NCI-H146 treated with DMSO at 0.1 percent for 48 hours (cell line): ENCODE measurements around the gene EMC9.

ENCODE experiments used
- DNase-seq: peaks from one replicate; lab custom pipeline; 2025; ENCODE audit not compliant: unreplicated experiment; lab: John Stamatoyannopoulos, UW

Gene EMC9

DNA sequence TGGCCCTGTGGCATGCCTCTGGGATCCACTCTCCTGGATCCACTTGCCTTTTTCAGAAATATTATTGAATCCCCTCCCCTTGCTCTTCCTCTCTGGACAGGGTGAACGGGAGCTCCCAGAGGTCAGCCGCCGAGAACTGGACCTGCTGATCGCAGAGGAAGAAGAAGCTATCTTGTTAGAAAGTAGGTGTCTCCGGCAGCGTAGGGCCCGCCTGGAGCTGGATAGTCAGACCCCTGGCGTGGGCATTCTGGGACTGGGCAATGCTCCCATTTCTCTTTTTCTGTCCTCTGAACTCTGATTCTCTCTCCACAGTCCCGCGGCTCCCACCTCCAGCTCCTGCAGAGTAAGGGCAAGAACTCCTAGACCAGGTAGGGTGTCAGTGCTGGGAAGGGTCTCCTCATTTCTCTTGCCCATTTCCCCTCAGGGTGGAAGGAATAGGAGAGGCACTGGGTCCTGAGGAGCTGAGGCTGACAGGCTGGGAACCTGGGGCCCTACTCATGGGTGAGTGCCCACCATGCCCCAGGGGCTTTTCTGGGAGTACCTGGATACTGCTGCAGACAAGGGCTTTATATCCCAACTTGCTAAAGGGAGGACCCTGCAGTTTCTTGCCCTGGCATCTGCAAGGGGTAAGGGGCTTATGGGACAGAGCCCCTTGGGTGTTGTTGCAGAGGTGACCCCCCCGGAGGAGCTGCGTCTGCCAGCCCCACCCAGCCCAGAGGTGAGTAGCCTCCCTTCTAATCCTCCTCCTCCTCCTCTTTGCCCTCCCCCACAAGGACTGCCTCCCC lies 35.8 kb upstream of the EMC9 start:
- DNase-seq, result no peak

DNA sequence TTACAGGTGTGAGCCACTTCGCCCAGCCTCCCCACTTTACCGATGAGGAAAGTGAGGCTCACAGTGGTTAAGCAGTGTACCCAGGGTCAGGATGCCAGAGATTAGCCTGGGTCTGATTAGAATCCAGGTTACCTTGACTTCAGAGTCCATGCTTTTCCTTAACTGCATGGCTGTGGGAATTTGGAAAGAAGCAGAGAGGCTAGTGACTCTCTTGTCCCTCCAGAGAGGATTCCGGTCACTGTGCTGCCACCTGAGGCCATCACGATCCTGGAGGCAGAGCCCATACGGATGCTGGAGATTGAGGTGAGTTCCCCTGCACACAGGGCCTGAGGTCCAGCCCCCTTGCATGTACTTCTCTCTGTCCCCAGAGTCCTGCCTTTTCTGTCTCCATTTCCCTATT lies 35.2 kb upstream of the EMC9 start:
- DNase-seq, result no peak

DNA sequence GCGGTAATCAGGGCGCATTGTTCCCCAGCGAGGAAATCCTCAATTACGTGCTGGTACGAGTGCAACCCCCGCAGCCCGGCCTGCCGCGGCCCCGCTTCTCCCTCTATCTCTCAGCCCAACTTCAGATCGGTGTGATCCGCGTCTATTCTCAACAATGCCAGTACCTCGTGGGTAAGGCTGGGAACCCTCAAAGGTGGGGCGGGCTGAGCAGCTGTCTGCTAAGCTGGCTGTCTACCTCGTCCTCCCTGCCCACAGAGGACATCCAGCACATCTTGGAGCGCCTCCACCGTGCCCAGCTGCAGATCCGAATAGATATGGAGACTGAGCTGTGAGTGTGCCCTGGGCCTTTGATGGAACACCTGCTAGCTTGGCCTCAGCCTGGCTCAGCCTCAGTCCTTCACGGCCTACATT lies 31.5 kb upstream of the EMC9 start:
- no peak for DNase-seq

DNA sequence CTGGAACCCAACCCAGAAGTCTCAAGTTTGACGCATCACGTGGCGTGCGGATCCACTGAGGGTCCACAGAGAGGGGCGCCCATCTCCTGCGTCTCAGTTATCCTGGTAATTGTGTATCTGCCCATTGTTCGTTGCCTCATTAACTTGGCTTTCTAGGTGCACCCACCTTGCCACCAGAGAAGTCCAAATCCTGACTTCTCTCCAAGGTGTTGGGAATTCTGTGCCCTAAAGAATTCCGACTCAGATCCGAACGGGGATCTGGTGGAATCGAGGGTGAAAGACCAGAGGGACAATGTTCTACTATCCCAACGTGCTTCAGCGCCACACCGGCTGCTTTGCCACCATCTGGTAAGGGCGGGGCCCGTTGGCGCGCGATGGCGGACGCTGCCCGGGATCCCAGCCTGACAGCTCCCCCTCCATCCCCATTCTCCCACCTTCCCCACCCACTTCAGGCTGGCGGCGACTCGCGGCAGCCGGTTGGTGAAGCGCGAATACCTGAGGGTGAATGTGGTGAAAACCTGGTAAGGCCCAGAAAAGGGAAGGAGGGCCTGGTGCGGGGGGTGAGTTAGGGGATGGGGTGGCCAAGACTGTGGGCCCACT lies 31.0 kb upstream of the EMC9 start:
- no peak for DNase-seq

DNA sequence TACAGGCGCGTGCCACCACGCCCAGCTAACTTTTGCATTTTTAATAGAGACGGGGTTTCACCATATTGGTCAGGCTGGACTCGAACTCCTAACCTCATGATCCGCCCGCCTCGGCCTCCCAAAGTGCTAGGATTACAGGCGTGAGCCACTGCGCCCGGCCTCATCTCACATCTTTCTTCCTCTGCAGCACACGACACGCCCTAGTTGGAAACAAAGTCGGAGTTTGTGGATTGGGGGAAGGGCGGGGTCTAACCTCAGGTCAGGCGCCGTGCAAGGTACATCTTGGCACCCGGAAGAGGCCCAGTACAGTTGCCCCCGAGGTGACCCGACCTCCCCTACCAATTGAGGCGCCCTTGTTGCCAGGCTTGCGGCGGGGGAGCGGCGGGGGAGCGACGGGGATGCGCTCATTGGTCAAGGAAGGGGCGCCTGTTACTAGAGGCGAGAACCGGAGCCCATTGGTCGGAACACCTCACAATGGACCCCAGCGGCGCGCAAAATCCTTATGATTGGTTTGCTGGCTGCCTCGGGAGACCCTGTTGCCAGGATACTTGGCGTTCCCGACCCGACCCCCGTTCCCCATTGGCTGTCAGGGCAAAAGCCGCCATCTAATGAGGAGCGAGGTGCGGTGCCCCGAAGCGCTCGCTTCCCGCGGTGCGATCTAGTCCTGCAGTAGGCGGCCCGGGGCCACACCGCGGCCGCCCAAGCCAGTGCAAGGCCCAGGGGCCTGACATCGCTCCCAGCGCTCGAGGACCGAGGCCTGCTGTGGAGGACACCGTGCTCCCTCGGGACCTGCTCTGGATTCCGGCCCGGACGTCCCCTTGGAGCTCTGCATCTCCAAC lies 30.2 kb upstream of the EMC9 start, which contains the start of gene REC8:
Gene REC8 (plus strand): TSS at position 659 of the 839 bp plus-strand sequence. CDS start 473 bp downstream, outside the sequence.
- DNase-seq, result no peak

DNA sequence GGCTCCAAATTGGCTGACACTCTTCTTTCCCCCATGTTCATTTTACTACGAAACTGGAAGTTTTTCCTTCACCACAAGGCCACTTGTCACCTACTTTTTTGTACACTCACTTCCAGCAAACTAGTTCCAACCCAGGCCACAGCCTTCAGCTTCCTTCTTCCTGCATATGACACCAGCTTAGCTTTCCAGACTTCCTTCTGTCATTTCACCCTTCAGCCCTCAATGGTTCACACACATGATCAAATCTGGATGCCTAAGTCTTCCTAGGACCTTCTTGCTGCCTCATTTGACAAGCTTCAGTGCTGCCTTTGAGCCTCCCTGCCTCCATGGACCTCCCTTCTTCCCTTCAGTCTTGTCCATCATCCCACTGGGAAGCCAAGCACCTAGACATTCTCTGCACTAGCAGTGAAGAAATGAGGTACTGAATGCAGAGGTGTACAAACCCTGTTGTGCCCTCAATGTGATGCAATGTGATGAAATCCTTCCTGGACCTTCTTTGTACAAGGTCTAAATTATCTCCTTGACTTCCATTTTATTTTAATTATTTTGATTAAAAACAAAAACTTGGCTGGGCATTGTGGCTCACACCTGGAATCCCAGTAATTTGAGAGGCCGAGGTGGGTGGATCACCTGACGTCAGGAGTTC lies 26.2 kb upstream of the EMC9 start:
- no peak for DNase-seq

DNA sequence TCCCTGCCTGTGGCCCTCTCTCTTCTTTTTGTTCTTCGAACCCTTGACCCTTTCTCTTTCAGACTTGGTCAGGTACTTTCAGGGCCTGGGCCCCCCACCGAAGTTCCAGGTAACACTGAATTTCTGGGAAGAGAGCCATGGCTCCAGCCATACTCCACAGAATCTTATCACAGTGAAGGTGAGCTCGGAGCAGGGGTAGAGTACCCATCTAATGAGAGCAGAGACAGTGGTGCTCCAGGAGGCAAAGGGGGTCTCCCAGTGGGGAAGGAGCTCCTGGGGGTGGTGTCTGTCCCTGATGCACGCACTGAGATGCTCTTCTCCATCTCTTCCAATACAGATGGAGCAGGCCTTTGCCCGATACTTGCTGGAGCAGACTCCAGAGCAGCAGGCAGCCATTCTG lies 24.4 kb upstream of the EMC9 start:
- DNase-seq, result no peak

DNA sequence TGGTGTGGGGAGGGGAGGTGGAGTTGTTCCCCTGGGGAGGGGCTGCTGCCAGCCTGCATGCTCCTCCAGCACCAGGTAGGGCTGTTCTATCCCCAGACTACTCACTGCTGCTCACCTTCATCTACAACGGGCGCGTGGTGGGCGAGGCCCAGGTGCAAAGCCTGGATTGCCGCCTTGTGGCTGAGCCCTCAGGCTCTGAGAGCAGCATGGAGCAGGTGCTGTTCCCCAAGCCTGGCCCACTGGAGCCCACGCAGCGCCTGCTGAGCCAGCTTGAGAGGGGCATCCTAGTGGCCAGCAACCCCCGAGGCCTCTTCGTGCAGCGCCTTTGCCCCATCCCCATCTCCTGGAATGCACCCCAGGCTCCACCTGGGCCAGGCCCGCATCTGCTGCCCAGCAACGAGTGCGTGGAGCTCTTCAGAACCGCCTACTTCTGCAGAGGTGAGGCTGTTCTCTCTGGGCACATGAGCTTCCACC lies 23.2 kb upstream of the EMC9 start:
- DNase-seq, result no peak

DNA sequence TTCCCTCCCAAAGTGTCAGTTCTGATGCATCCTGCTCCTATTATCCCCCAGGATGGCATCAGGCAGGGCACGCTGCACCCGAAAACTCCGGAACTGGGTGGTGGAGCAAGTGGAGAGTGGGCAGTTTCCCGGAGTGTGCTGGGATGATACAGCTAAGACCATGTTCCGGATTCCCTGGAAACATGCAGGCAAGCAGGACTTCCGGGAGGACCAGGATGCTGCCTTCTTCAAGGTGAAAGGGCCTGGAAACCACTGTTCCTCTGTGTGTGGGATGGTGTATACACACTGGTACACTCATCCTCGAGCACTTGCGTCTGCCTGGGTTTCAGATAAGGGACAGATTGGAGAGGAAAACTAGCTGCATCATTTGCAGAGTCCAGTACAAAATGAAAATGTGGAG lies 20.7 kb upstream of the EMC9 start:
- no peak for DNase-seq

DNA sequence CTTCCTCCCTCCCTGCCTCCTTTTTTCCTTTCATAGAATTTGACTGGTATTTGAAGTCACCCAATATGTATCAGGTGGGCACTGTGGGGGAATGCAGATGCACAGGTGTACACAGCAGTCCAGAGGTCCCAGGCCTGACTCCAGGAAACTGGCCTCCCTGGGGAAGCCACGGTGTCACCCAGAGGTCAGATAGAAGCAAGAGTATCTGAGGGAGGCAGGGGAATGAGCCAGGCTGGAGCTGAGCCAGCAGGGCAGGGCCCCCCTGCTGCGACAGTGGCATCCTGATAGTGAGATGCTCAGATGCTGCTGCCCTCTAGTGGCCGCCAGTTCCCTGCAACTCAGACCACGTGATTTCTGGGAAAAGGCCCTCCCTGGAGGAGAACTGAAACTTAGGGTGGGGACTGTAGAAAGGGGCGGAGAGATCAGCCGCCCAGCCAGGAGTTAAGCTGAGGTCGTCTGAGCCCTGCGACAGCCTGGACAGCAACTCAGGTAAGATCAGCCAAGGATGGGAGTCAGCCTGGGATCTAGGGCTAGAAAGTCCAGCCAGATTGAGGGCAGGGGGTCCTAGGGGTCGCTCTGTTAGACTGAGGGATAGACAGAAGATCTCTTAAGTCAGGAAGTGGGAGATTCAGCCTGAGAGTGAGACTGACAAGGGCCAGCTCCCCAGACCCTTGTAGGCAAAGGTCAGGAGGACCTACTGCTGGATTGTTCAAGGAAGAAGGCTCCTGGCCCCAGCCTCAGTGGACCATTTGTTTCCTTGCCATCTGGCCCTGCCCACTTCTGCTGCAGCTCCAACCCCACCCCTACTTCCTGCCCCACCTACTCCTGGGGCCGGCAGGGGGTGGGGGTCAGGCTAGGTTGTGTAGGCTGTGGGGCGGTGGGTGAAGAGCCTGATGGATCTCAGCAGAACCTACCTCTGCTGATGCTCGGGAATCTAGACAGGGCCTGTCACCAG lies 19.7 kb upstream of the EMC9 start, which contains the start of gene IRF9:
Gene IRF9 (plus strand): TSS at position 416 of the 955 bp plus-strand sequence. CDS start 880 bp downstream, outside the sequence.
- DNase-seq, result peak; percentile 92

DNA sequence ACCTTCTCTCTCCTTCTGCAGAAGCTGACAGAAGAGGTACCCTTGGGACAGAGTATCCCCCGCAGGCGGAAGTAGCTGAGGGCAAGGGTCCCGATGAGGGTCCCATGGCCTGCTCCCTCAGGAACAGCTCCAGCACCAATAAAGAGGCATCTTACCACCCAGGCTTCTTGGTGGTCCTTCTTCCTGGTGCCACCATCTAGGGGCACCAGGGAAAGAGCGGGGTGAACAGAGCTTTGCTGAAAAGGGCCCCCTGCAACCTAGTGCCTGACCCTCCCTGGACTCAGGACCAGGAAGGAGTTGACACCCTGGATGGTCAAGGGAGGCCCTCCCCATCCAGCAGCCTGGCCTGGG lies 19.1 kb upstream of the EMC9 start:
- no peak for DNase-seq

DNA sequence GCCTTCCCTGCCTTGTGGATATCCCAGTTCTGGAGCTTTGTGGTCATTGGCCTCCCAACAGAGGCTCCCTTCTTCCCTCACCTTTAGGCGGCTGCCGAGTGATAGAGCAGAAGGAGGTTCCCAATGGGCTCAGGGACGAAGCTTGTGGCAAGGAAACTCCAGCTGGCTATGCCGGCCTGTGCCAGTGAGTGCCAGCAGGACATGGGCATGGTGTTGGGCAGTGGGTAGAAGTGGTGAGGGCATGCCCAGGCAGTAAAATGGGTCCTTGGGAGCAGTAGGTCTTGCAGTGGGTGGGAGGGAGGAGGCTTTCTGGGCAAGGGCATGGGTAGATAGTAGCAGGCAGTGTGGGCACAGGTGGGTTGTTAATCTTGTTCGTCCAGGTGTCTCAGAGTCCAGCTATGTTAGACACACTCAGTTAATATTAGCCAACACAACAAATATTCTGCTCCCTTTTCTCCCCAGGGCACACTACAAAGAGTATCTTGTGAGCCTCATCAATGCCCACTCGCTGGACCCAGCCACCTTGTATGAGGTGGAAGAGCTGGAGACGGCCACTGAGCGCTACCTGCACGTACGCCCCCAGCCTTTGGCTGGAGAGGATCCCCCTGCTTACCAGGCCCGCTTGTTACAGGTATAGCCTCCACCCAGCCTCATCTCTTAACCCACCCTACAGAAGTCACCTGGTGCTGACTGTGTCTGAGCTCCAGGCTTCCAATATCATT lies 18.5 kb upstream of the EMC9 start:
- no peak for DNase-seq

DNA sequence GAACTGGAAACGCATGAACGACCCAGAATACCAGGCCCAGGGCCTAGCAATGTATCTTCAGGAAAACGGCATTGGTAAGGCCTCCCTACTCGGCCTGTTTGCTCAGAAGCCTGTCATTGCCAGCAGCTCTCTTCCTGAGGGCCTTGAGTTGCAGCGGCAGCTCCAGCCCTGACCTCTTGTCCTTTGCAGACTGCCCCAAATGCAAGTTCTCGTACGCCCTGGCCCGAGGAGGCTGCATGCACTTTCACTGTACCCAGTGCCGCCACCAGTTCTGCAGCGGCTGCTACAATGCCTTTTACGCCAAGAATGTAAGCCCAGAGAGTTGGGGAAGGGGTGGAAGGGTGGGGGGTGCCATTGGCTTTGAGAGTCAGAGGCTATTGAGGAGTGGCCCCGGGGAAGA lies 15.9 kb upstream of the EMC9 start:
- DNase-seq, result no peak

DNA sequence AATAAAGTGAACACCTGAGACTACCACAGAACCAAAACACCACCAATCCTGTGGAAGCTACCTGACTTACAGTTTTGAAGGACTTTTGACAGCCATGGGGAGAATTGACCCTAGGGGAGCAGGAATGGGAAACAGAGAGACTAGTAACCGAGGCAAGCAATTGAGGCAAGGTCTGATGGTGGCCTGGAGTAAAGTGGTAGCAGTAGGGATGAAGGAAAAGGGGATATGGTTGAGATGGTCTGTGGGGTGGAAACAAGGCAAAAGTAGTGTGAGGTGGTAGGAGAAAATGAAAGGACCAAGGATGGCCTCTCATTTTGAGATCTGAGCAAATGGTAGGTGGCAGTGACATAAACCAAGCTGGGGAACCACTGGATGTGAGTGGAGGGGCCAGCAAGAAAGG lies 15.4 kb upstream of the EMC9 start:
- DNase-seq, result no peak

DNA sequence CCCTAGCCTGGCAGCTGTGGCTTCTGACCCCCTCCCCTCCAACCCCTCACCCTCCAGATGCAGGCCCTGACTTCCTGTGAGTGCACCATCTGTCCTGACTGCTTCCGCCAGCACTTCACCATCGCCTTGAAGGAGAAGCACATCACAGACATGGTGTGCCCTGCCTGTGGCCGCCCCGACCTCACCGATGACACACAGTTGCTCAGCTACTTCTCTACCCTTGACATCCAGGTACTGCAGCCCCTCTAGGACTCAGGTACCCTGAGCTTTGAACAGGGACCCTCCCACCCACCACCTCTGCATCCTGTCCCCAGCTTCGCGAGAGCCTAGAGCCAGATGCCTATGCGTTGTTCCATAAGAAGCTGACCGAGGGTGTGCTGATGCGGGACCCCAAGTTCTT lies 13.7 kb upstream of the EMC9 start:
- DNase-seq, result no peak

DNA sequence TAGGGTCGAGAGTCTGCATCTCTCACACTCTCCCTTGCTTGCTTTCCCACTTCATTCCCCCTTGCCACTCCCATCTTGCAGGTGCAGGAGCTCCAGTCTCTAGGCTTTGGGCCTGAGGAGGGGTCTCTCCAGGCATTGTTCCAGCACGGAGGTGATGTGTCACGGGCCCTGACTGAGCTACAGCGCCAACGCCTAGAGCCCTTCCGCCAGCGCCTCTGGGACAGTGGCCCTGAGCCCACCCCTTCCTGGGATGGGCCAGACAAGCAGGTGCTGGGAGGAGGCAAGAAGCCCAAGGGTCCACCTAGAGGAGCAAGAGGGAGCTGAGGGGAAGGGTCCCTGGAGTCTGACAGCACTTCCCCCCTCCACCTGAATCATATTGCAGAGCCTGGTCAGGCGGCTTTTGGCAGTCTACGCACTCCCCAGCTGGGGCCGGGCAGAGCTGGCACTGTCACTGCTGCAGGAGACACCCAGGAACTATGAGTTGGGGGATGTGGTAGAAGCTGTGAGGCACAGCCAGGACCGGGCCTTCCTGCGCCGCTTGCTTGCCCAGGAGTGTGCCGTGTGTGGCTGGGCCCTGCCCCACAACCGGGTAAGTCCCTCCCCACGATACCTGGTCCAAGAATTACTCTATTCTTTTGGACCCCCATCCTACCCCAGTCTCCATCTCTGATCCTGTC lies 10.2 kb upstream of the EMC9 start:
- DNase-seq, result no peak

DNA sequence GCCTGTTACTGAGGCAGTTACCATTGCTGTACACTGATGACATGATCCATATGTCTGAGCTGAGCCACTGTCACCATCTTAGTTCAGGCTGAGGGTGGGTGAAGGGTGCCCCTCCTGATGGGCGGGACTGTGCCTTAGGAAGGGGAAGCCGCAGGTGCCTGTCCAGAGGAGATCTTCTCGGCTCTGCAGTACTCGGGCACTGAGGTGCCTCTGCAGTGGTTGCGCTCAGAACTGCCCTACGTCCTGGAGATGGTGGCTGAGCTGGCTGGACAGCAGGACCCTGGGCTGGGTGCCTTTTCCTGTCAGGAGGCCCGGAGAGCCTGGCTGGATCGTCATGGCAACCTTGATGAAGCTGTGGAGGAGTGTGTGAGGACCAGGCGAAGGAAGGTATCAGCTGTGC lies 9.6 kb upstream of the EMC9 start:
- DNase-seq, result no peak

DNA sequence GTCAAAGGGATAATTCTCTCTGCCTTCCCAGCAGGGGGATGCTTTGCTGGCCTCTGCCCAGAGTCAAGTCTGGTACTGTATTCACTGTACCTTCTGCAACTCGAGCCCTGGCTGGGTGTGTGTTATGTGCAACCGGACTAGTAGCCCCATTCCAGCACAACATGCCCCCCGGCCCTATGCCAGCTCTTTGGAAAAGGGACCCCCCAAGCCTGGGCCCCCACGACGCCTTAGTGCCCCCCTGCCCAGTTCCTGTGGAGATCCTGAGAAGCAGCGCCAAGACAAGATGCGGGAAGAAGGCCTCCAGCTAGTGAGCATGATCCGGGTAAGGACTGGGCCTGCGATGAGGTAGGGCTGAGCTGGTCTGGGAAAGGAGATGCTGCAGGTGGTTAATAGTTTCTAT lies 9.2 kb upstream of the EMC9 start:
- DNase-seq, result no peak

DNA sequence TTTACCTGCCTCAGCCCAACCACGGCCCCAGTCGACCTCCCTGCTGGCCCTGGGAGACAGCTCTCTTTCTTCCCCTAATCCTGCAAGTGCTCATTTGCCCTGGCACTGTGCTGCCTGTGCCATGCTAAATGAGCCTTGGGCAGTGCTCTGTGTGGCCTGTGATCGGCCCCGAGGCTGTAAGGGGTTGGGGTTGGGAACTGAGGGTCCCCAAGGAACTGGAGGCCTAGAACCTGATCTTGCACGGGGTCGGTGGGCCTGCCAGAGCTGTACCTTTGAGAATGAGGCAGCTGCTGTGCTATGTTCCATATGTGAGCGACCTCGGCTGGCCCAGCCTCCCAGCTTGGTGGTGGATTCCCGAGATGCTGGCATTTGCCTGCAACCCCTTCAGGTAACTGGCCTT lies 8.7 kb upstream of the EMC9 start:
- DNase-seq, result no peak
